ENCODE measurements around the gene PTPRM.

GRCh38 chr18:7677001-7677400 lies 109.9 kb downstream of the PTPRM start:
- TF ChIP-seq CTCF (IDR thresholded peaks at IDR 0.05) (no peak), EP300 (IDR thresholded peaks at IDR 0.05) (no peak), POLR2A (IDR thresholded peaks at IDR 0.05) (no peak)

Measured in ovary (tissue), 3 donors.